Stimulated activated CD4-positive, alpha-beta T cell treated with anti-CD3 and anti-CD28 coated beads, Interleukin-15, amount 100 ng/mL, for 24 hours (primary cell): Measurements from ENCODE around the gene CRYAA.
"Not testable (repeated sequence)": the region's sequence is repeated elsewhere in the genome, so short reads cannot be mapped to it uniquely, and the experiment has no call there.

Experiments
- DNase-seq: peaks from one replicate; pipeline ENCODE4 v3.0.0-alpha.2; 2020

Gene CRYAA

DNA sequence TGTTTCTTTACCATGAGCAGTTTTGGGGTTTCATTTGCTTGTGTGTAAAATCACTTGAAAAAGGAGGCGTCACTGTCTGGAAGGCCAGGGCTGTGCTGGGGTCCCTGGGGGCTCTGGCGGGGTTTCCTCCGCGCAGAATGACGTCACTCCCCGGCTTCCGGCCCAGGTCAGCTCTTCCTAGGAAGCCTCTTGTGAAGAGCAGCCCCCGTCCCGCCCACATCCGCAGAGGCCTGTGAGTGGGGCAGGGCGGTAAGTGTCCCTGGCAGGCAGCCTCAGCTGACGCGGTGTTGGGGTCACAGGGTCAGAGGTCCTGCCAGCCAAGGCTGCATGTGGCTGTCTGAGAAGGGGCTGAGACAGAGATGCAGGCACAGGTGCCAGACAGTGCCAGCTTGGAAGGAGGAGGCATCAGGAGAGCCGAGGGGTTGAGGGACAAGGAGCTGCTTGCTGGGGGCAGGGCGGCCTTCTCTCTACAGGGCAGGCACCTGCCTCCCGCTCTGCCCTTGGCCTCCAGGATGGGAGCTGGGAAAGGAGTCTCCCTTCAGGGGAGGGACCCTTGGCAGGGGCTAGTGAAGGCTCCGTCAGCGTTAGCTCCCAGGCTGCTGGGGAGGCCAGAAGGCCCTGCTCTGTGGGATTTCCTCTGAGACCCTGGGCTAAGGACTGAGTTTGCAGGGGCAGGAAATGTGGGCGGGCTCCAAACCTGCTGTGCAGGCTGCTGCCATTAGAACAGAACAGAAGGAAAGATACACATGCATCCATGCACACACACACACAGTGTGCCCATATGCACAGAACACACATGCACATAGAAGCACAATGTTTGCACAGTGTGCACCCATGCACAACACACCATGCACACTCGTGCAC, 8.5 kb downstream of the CRYAA start:
- not testable (repeated sequence) for DNase-seq

DNA sequence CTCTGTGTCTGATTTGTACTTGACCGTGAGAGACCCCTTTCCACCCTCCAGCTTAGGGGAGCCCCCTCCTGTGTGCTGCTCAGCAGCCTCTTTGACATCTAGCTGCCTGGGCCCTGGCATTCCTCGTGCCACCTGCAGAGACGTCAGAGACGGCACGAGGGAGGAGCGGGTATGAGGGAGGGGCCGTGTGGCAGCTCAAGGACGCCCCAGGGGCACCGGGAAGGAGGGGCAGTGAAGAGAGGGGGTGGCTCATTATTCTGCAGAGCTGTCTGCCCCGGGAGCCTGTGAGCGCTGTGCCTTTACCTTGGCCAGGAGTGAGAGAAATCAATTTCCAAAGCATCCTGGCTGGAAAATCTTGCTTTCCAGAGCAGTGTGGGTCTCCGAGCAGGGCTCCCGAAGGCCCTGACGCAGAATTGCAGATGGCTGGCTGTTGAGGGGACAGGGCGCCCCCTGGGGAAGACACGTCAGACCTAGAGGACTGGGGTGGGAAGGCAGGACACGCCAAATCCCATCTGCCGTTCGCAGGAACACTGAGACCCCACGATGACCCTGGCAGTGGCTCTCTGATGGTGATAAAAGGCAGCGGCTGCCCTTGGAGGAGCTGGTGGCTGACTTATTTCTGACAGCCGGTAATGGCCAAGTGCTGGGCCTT, 9.5 kb downstream of the CRYAA start:
- not testable (repeated sequence) for DNase-seq

DNA sequence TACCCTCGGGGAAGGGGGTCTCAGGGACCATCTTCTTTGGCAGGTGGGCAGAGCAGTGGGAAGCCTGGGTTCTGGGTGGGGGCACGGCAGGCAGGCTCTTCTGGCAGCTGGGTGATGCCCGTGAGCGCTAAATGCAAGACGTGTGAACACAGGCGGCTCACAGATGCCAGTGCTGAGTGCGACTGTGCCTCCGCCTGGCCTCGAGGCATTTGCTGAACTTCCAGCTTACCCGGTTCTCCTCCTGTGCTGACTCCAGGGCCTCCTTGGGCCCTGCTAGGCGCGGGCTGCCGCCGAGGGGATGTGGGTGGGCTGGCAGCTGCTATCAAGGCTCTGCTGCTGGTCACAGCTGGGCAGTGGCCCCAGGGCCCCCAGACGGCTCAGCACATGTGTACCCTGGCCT, 12.2 kb downstream of the CRYAA start:
- DNase-seq: not testable (repeated sequence)

DNA sequence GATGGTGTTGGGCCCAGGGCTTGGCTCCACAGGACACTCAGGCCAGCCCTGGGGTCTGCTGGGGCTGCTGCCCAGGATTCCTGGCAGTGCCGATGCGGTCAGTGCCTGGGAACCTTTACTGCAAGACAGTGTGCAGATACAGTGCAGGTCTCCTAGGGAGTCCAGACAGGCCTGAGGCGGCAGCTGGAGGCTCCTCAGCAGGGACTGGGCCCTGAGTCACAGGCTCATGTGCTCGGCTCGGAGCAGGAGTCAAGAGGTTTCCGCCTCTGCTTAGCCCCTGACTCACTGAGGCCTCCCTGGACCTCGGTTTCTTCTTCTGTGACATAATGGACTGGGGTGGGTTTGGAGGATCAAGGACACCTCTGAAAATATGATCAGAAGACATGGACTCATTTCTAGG, 18.5 kb downstream of the CRYAA start:
- not testable (repeated sequence) for DNase-seq

DNA sequence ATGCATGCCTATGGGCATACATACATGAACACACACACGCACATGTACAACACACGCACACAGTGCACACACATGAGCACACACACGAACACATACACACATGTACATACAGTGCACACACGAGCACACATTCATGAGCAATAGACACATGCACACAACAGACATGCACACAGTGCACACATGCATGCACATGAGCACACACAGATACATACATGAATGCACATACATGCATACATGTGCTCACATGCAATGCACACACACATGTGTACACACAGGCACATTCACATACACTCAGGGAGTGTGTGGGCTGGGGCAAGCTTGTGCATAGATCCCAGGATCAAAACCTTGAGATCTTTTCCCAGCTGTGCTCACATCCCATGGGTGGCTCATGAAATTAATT, 18.9 kb downstream of the CRYAA start:
- DNase-seq: no peak

DNA sequence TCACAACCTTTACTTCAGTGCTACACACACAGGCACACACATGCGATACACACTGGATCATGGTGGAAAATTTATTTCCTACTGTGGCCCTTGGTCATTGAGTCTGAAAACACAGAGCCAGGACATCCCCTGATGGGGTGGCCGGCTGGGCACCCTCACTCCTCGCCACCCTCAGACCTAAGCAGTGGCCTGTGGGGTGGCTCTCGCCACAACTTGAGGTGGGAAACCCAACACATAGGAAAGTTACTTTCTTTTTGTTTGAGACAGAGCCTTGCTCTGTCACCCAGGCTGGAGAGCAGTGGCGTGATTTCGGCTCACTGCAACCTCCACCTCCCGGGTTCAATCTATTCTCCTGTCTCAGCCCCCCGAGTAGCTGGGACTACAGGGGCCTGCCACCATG, 19.4 kb downstream of the CRYAA start:
- DNase-seq: no peak

DNA sequence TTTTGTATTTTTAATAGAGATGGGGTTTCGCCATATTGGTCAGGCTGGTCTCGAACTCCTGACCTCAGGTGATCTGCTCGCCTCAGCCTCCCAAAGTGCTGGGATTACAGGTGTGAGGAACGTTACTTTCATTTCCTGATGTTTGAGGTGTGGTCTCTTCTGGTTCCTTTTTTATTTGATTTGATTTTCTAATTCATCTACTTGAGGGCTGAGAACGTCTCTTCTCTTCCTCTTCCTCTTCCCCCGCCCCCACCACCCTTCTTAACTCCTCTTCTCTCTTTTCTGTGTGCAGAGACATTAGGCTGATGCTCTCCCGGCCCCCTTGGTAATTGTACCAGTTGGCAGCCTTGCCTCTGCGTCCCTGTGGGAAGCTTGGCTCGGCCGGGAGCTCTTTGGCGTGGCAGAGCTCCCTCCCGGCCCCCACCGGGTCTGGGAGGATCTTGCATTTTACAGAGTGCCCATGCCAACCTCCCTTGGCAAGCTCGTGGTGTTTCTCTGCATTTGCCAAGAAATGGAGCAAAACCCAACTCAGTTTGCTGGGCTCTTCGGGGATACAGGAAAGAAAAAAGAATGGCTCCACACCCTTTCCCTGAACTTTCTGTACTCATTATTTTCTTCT, 19.9 kb downstream of the CRYAA start:
- no peak for DNase-seq

DNA sequence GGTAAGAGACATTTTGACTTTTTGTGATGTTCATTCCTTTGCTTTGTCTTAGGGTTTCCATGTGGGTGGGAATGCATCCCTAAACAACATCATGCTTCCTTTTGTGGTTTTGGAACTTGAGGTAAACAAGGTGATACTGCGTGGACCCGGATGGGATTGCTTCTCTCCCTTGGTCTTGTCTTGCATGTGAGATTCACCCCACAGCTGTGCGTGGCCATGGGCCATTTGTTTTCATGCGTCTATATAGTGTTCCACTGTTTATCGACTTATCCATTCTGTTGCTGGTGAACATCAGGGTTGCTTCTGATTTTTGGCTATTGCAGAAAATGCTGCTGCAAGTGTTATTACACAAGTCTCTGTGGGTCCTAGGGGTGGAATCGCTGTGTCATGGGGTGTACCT, 21.1 kb downstream of the CRYAA start:
- DNase-seq: no peak

DNA sequence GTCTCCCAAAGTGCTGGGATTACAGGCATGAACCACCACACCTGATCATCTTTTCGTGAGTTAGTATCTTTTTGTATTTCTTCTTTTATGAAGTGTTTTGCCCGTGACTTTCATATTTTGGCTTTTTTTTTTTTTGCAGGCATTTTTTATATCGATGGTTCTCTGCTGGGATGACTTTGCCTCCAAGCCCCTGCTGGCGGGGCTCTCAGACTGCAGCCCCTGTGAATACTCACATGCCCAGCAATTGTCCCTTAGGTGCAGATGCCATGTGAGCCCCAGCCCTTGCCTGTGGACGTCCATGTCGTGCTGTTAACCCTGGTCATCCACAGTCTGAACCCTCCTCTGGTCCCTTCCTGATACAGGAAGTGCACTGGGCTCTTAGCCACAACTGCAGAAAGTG, 21.7 kb downstream of the CRYAA start:
- no peak for DNase-seq

DNA sequence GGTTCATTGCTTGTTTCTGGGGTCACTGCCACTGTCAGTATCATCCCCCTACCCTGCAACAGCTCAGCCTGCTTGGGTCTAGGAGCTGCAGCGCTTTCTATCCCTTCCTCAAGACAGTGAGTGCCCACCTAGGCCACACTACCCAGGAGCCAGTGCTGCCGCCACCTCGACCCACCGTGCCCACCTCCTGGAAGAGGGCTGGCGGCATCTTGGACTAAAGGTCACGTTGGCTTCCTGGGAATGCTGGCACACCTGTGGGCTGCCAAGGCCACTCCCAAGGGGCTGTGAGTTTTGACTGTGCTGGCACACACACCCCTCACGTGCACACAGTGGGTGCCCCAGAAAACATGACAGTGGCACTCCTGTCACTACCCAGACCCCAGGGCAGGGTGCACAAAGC, 22.1 kb downstream of the CRYAA start:
- no peak for DNase-seq

DNA sequence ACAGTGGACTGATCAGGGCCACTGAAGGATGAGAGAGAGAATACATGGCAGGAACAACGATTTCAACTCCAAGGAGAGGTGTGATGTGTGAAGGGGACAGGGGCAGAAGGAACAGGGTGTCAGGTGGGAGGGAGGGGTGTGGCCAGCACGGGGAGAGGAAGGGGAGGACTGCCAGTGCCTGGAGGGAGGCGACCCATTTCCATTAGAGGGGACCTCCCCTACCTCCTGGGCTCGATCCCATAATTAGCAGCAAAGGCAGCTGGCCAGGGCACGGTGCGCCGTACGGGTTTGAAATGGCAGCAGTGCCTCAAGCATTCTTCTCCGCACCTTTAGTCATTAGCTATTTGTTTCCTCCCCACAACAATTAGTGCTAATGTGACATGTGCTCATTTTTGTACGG, 22.7 kb downstream of the CRYAA start:
- no peak for DNase-seq

DNA sequence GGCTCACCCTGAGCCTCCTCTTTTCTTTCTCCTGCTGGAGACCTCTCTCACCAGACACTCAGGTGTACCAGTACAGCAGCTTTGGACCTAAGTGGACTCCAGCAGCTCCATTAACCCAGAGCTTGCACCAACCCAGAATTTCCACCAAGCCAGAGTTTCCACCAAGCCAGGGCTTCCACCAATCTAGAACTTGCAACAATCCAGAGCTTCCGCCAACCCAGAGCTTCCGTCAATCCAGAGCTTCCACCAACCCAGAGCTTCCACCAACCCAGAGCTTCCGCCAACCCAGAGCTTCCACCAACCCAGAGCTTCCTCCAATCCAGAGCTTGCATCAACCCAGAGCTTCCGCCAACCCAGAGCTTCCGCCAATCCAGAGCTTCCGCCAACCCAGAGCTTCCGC, 23.2 kb downstream of the CRYAA start:
- no peak for DNase-seq

DNA sequence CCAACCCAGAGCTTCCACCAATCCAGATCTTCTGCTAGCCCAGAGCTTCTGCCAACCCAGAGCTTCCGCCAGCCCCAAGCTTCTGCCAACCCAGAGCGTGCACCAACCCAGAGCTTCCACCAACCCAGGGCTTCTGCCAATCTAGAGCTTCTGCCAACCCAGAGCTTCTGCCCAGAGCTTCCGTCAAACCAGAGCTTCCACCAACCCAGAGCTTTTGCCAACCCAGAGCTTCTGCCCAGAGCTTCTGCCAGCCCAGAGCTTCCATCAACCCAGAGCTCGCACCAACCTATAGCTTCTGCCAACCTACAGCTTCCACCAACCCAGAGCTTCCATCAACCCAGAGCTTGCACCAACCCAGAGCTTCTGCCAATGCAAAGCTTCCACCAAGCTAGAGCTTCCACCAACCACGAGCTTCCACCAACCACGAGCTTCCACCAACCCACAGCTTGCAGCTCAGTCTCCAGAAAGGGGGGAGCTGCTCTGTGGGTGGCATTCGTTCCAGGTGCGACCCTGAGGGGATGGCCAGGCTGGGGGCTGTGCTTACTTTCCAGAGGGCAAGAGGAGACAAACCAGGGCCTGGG, 23.8 kb downstream of the CRYAA start:
- no peak for DNase-seq

DNA sequence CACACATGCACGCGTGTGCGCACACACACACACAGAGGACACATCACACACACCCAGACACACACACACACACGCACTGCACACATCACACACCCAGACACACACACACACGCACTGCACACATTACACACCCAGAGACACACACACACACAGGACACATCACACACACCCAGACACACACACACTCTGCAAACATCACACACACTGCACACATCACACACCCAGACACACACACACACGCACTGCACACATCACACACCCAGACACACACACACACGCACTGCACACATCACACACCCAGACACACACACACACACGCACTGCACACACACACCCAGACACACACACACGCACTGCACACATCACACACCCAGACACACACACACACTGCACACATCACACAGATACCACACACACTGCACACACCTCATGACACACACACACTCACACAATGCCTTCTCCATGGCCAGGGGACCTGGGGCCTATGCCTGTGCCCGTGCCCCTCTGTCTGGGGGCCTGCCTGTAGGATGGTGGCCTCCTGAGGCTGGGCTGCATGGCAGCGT, 24.4 kb downstream of the CRYAA start:
- no peak for DNase-seq

DNA sequence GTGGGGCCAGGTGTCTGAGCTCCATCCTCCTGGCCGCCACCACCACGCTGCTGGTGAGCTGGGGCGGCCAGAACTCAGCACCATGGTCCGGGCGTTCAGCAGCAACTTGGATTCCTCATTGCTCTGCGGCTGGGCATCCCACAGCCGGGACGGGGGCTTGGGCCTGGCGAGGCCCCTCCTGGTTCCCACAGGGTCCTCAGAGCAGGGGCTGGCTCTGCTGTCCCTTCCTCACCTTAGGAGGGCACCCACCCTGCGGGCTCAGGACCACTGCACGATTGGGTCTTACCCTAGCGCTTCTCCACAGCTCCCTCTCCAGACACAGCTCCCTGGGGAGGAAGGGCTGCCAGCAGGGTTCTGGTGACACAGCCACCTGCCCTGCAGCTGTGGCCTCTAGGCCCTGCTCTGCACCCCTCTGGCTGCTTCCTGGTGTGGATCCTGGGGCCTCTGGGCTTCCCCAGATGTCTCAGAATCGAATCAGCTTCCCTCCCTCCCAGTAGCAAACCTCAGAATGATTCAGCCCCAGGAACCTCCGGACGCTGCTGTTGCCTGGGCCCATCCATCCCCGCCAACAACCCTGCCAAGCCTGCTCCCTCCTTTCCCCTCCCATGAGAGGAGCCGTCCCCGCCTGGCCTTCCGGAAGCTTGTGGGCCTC, 25.0 kb downstream of the CRYAA start:
- DNase-seq: no peak

DNA sequence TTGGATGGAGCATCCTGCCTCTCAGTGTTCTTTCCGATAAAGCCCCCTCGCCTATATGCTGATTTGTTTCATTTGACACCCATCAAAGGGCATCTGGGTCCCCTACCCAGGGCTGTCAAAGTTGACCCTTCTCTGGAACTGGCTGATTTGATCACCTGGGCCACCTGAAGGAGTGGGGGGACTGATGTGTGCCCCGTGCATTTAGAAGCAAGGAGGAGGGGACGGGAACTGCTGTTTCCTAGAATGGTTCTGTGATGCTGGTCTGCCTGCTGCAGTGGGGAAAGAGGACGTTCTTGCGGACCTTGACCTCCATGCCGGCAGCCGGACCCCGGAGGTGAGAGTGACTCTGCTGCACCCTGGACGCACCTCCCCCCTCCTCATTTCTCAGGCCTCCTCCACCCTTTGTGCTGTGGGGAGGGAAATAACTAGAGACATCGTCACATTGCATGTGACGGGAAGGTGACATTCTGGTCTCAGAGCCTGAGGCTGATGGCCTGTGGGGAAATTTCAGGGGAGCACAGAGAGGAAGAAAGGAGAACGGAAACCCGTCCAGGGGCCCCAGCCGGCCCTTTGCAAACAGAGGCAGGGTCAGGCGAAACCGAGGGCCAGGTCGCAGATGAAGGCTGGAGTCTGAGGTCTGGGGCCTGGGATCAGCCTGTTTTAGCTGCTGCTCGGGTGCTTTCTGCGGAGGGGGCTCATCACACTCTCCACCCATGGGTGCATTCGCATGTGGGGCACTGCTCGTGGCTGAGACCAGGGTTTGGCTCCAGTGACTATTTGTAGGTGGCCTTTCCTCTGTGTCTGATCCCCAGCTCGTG, 25.7 kb downstream of the CRYAA start:
- no peak for DNase-seq

DNA sequence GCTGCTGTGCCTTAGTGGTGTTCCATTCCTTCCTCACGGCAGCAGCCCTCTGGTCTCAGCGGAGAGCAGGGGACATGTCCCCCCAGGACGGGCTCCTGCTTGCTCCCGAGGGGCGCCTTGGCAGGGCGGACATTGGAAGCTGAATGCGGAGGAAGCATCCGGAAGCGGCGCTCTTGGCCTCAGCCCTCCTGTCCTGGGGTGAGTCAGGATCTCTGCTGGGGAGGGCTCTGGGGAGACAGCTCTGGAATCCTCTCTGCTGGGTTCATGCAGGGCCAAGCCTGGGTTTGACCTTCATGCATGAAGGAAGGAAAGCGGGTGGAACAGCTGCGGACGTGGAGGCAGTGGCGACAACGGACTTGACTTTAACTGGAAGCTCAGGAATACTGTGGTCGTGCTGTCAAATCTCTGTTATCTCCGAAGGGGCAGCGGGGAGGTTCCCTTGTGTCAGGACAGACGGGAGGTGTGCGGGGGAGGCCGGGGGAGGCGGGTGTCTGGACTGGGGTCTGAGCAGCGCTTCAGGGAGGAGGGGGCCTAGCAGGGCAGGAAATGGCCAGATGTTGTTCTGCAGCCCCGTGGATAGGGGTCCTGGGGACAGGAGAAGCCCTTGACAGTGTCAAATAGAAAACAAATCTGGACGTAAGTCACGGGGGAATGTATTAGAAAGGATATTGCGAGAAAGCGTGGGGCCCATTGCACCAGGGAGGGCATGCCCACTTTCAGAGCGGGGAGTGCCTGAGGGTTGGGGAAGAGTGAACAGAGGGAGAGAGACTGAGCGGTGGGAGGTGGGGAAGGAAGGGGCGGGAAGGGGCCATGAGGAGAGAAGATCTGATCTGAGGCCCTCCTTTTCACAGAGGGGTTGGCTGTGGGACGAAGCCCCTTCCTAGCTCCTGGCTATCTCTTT, 26.6 kb downstream of the CRYAA start:
- DNase-seq: no peak

DNA sequence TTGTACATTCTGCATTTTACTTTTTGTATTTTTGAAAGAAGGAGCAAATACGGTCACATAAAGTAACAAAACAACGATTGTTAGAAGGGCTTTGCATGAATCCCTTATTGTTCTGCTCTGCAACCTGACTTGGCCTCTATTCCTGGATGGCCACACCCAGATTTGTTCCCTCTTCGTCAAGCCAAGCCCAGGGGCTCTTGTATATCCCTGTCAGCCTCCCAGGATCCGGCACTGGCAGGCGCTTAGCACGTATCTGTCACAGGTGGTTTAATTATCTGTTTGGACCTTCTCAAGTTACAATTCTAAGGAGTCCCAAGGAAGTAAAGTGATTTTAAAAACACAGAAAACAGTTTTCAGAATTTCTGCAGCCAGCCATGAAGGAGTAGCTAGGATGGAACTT, 28.0 kb downstream of the CRYAA start:
- no peak for DNase-seq

DNA sequence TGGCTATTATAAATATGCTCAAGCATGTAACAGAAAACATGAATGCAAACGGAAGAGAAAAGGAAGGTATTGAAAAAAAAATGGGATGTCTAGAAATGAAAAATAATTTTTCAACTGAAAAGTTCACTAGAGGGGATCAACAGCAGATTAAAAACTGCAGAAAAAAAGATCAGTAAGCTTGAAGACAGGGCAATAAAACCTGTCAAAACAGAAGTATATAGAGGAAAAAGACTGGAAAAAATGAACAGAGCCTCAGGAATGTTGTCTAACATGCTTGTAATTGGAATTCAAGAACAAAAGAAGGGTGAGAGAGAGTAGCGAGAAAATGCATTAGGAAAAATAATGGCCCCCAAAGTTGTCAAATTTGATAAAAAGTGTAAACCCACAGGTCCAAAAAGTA, 29.6 kb downstream of the CRYAA start:
- no peak for DNase-seq

DNA sequence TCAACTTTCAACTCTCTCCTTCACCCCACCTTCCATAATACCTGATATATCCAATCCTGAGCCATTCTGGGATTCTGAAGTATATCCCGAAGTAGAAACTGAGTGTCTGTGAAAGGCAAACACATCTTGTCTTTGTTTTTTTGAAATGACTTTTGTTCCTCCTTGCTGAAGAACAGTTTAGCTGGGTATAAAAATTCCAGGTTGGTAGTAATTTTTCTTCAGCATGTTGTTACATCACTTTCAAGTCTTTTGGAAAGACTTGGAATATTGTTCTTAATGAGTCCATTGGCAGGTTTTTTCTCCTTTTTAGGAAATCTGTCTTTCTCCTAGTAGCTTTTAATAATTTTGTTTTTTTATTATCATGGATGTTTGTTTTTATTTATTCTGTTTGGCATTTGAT, 32.7 kb downstream of the CRYAA start:
- DNase-seq: no peak

DNA sequence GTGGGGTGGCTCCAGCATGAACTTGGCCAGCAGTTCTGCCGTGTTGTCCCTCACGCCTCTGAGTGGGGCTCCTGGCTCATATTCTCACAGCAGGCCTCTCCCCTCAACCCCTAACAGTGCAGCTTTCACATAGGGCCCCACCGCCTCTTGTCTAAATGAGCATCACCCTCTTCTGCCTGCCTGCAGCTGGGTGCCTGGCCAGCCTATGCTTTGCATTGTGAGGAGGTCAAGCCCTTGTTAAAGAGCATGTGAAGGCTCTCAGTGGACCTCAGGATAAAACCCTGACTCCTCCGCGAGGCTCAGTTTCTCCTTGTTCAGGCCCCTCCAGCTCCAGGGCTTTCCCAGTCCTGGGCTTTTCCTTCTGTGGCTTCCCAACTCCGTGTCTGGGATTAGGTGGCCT, 34.8 kb downstream of the CRYAA start:
- DNase-seq: no peak
